ENCODE data around the gene UST. TPM values are rescaled to one million over a fixed set of nuclear protein-coding genes. Genes with fewer than 3 reads are reported as not detected.

The UST gene
- polyA plus RNA-seq, 1 donor from 2014 or later: 7.5 TPM

DNA sequence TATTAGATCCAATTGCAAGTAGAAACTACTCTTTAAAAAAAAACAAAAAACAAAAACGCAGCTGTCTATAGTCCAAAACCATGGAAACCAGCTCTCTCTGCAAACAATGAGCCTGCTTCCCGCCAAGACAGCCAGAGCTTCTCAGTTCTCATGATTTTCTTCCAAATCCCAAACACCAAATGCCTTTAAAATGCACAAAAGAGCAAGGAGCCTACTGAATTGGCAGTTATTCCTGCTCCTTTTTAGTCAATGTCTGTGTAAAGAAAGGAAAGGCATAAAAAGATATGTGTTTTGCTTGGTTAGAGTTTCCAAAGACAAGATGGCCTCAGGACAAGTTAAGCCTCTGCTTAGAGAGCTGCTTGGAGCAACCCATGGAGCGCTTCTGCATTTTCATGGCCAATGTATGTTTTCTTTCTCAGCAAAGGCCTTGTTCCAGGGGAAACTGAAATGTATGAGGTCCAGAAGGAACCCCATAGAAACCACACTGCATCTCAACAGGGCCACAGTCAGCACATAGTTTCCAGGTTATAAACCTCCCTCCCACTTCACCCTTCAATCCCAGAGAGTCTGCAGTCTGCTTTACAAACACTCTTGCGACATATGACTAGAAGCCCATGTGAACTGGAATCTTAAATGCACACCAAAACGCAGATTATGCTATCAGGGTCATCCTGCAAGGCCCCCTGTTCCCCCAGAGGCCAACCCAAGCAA lies 361.4 kb downstream of the UST start:
- Histone ChIP-seq H3F3A (ENCODE audit: insufficient read depth, low read length, poor library complexity, severe bottlenecking) (no peaks in the 10 kb centered on the region), H3K79me2 (replicated peaks; ENCODE audit: insufficient read depth, low read length) (no peaks in the 10 kb centered on the region), H4K20me1 (ENCODE audit: insufficient read depth) (no peaks in the 10 kb centered on the region), H3K27ac (ENCODE audit: low read length) (no peak overlapping the region), H3K9ac (ENCODE audit: low read length) (no peak overlapping the region), H3K4me3 (ENCODE audit: low read length) (no peak overlapping the region), H3K36me3 (ENCODE audit: insufficient read depth, low read length) (no peaks in the 10 kb centered on the region), H3K9me3 (ENCODE audit: low read length) (no peaks in the 10 kb centered on the region), H3K9me2 (ENCODE audit: insufficient read depth, low read length) (no peaks in the 10 kb centered on the region), H3K4me2 (ENCODE audit: low read length) (no peak overlapping the region), H2AFZ (ENCODE audit: low read depth, low read length) (no peak overlapping the region), H3K27me3 (ENCODE audit: insufficient read depth, low read depth, low read length) (no peaks in the 10 kb centered on the region)
- TF ChIP-seq MXI1 (conservative IDR thresholded peaks at IDR 0.05; ENCODE audit: poor library complexity, severe bottlenecking) (no peak), SMC3 (conservative IDR thresholded peaks at IDR 0.05; ENCODE audit: poor library complexity) (no peak)

DNA sequence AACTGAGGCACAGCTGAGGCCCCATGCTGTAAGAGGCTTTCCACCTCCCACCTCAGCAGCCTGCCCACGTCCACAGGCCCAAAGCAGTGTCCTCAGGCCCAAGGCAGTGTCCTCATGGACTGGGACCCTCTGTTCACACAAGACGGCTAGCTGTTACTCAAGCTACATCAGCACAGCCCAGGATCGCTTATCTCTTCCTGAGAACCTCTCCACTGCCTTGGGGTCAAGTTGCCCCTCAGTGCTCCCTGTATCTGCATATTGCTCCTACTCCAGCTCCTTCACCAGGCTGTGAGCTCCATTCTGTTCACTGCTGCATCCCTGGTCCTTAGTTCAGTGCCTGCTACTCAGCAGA lies 361.9 kb downstream of the UST start:
- Histone ChIP-seq H3K9me3 (ENCODE audit: low read length) (no peaks in the 10 kb centered on the region), H3K27me3 (ENCODE audit: insufficient read depth, low read depth, low read length) (no peaks in the 10 kb centered on the region), H3K79me2 (replicated peaks; ENCODE audit: insufficient read depth, low read length) (no peaks in the 10 kb centered on the region), H4K20me1 (ENCODE audit: insufficient read depth) (no peaks in the 10 kb centered on the region), H3K4me3 (ENCODE audit: low read length) (no peak overlapping the region), H2AFZ (ENCODE audit: low read depth, low read length) (no peak overlapping the region), H3F3A (ENCODE audit: insufficient read depth, low read length, poor library complexity, severe bottlenecking) (no peaks in the 10 kb centered on the region), H3K4me2 (ENCODE audit: low read length) (no peak overlapping the region), H3K36me3 (ENCODE audit: insufficient read depth, low read length) (no peaks in the 10 kb centered on the region), H3K9me2 (ENCODE audit: insufficient read depth, low read length) (no peaks in the 10 kb centered on the region), H3K9ac (ENCODE audit: low read length) (no peak overlapping the region), H3K27ac (ENCODE audit: low read length) (no peak overlapping the region)
- TF ChIP-seq POLR2AphosphoS5 (IDR thresholded peaks at IDR 0.05) (no peak), EP300 (conservative IDR thresholded peaks at IDR 0.05; ENCODE audit: poor library complexity, severe bottlenecking) (no peak), MXI1 (conservative IDR thresholded peaks at IDR 0.05; ENCODE audit: poor library complexity, severe bottlenecking) (no peak), SMC3 (conservative IDR thresholded peaks at IDR 0.05; ENCODE audit: poor library complexity) (no peak), TAF1 (IDR thresholded peaks at IDR 0.05; ENCODE audit: low read depth) (no peak), EZH2 (IDR thresholded peaks at IDR 0.05; ENCODE audit: borderline replicate concordance, insufficient read depth, low read length, poor library complexity, severe bottlenecking) (no peak), RAD21 (conservative IDR thresholded peaks at IDR 0.05) (no peak)
- TF ChIP-seq, protein P1, sequence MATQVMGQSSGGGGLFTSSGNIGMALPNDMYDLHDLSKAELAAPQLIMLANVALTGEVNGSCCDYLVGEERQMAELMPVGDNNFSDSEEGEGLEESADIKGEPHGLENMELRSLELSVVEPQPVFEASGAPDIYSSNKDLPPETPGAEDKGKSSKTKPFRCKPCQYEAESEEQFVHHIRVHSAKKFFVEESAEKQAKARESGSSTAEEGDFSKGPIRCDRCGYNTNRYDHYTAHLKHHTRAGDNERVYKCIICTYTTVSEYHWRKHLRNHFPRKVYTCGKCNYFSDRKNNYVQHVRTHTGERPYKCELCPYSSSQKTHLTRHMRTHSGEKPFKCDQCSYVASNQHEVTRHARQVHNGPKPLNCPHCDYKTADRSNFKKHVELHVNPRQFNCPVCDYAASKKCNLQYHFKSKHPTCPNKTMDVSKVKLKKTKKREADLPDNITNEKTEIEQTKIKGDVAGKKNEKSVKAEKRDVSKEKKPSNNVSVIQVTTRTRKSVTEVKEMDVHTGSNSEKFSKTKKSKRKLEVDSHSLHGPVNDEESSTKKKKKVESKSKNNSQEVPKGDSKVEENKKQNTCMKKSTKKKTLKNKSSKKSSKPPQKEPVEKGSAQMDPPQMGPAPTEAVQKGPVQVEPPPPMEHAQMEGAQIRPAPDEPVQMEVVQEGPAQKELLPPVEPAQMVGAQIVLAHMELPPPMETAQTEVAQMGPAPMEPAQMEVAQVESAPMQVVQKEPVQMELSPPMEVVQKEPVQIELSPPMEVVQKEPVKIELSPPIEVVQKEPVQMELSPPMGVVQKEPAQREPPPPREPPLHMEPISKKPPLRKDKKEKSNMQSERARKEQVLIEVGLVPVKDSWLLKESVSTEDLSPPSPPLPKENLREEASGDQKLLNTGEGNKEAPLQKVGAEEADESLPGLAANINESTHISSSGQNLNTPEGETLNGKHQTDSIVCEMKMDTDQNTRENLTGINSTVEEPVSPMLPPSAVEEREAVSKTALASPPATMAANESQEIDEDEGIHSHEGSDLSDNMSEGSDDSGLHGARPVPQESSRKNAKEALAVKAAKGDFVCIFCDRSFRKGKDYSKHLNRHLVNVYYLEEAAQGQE (IDR thresholded peaks at IDR 0.05; ENCODE audit: borderline replicate concordance): no peak
- TF ChIP-seq, protein P2, sequence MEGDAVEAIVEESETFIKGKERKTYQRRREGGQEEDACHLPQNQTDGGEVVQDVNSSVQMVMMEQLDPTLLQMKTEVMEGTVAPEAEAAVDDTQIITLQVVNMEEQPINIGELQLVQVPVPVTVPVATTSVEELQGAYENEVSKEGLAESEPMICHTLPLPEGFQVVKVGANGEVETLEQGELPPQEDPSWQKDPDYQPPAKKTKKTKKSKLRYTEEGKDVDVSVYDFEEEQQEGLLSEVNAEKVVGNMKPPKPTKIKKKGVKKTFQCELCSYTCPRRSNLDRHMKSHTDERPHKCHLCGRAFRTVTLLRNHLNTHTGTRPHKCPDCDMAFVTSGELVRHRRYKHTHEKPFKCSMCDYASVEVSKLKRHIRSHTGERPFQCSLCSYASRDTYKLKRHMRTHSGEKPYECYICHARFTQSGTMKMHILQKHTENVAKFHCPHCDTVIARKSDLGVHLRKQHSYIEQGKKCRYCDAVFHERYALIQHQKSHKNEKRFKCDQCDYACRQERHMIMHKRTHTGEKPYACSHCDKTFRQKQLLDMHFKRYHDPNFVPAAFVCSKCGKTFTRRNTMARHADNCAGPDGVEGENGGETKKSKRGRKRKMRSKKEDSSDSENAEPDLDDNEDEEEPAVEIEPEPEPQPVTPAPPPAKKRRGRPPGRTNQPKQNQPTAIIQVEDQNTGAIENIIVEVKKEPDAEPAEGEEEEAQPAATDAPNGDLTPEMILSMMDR (IDR thresholded peaks at IDR 0.05; ENCODE audit: poor library complexity, severe bottlenecking): no peak
